H1 (cell line): ENCODE measurements around the gene OCEL1. TPM values are rescaled to one million over a fixed set of nuclear protein-coding genes. Genes with fewer than 3 reads are reported as not detected.

Experiments used
- ATF2 ChIP-seq: IDR thresholded peaks from 2 replicates; pipeline ENCODE4 v1.6.1; 2012; ENCODE audit warnings: low read length, inconsistent platforms
- BACH1 ChIP-seq: IDR thresholded peaks from 2 replicates; pipeline ENCODE4 v1.6.1; 2012; ENCODE audit warnings: low read length, improper control_type of control experiment
- CBX5 ChIP-seq: fragments of 300-800, 300-1000 bp; sonication (generic); IDR thresholded peaks from 2 replicates; pipeline ENCODE4 v1.7.1; 2016; ENCODE audit warnings: antibody characterized with exemption, low read length, low read depth
- CHD1 ChIP-seq: IDR thresholded peaks from 2 replicates; pipeline ENCODE4 v1.6.1; 2012; ENCODE audit warnings: low read depth, low read length, improper control_type of control experiment
- EGR1 ChIP-seq: IDR thresholded peaks from 2 replicates; pipeline ENCODE4 v1.6.1; 2011; ENCODE audit warnings: low read depth, low read length, borderline replicate concordance
- FOSL1 ChIP-seq: IDR thresholded peaks from 2 replicates; pipeline ENCODE4 v1.6.1; 2011; ENCODE audit warnings: mild to moderate bottlenecking, low read depth, low read length, moderate library complexity; ENCODE audit not compliant: insufficient read depth
- GTF2F1 ChIP-seq: IDR thresholded peaks from 2 replicates; pipeline ENCODE4 v1.6.1; 2012; ENCODE audit warnings: low read depth, low read length, improper control_type of control experiment, borderline replicate concordance
- JUN ChIP-seq: IDR thresholded peaks from 2 replicates; pipeline ENCODE4 v1.6.1; 2011; ENCODE audit warnings: low read depth, mild to moderate bottlenecking, improper control_type of control experiment, low read length
- MAX ChIP-seq: IDR thresholded peaks from 2 replicates; pipeline ENCODE4 v1.6.1; 2012; ENCODE audit warnings: inconsistent platforms
- PHF8 ChIP-seq: fragments of 200-600 bp; sonication (generic); conservative IDR thresholded peaks from 2 replicates; pipeline ENCODE4 v1.7.1; 2012; ENCODE audit warnings: low read depth, mild to moderate bottlenecking, inconsistent platforms, low read length, moderate library complexity
- POLR2A ChIP-seq, 2 experiments: IDR thresholded peaks; 1 replicate in 1 of 2; 2 replicates in 1 of 2; pipeline ENCODE4 v1.6.1; 2011; ENCODE audit warnings: low read depth in 2 of 2, low read length in 2 of 2, mild to moderate bottlenecking in 2 of 2; ENCODE audit errors: control extremely low read depth in 1 of 2
- RFX5 ChIP-seq: IDR thresholded peaks from 2 replicates; pipeline ENCODE4 v1.6.1; 2011; ENCODE audit warnings: low read depth, low read length, improper control_type of control experiment, borderline replicate concordance
- RNF2 ChIP-seq: fragments of 200-900, 300-1000 bp; sonication (generic); IDR thresholded peaks from 2 replicates; pipeline ENCODE4 v1.7.1; 2016; ENCODE audit warnings: borderline replicate concordance, low read depth, mild to moderate bottlenecking, antibody characterized with exemption, low read length; ENCODE audit not compliant: poor library complexity, severe bottlenecking; ENCODE audit errors: missing control alignments
- SAP30 ChIP-seq: fragments of 300-600 bp; sonication (generic); IDR thresholded peaks from 2 replicates; pipeline ENCODE4 v1.7.1; 2012; ENCODE audit warnings: low read length, moderate library complexity, mild to moderate bottlenecking, inconsistent platforms; ENCODE audit not compliant: insufficient read depth, insufficient replicate concordance
- SIN3A ChIP-seq, 2 experiments: IDR thresholded peaks in 1 of 2; conservative IDR thresholded peaks in 1 of 2; 2 replicates each; pipeline ENCODE4 v1.6.1; 2011 to 2012; ENCODE audit warnings: low read length in 2 of 2, improper control_type of control experiment in 1 of 2, low read depth in 1 of 2, mild to moderate bottlenecking in 1 of 2
- SIX5 ChIP-seq: IDR thresholded peaks from 2 replicates; pipeline ENCODE4 v1.6.1; 2011; ENCODE audit warnings: mild to moderate bottlenecking, low read depth, low read length
- SUZ12 ChIP-seq: fragments of 200-600 bp; sonication (generic); IDR thresholded peaks from 2 replicates; pipeline ENCODE4 v1.6.1; 2012; ENCODE audit warnings: mild to moderate bottlenecking, inconsistent platforms, low read length, moderate library complexity, mixed read lengths
- TAF1 ChIP-seq: IDR thresholded peaks from 2 replicates; pipeline ENCODE4 v1.6.1; 2011; ENCODE audit warnings: mild to moderate bottlenecking, low read depth, low read length
- USF2 ChIP-seq: IDR thresholded peaks from 2 replicates; pipeline ENCODE4 v1.6.1; 2011; ENCODE audit warnings: low read length, improper control_type of control experiment
- YY1 ChIP-seq: IDR thresholded peaks from 2 replicates; pipeline ENCODE4 v1.6.1; 2011; ENCODE audit warnings: low read depth, mild to moderate bottlenecking, low read length
- polyA plus RNA-seq, 7 experiments: library from polyadenylated mRNA; depleted of rRNA in 3 of 7; stranded (reverse) in 5 of 7; unstranded in 2 of 7; fragments of >200 nt in 5 of 7; fragments of 200-250 nt in 2 of 7; gene quantifications; 1 replicate in 5 of 7; 2 replicates in 1 of 7; 4 replicates in 1 of 7; pipeline versions ENCODE4 v1.2.1 to v1.2.3, GENCODE V29; 2011 to 2013; ENCODE audit warnings: missing spikeins in 2 of 7, mixed read lengths in 2 of 7
- total RNA-seq: library from RNA; stranded (reverse); fragmentation: NEBNext Ultra II Directional; extraction: Animal tissue kit (Norgen Biotek cat#: 25700); gene quantifications from 2 replicates; pipeline ENCODE4 v1.2.1, GENCODE V29; 2021

OCEL1 gene
- total and polyA plus RNA-seq, 2 of the 8 experiments (the other 6 are each of a cell fraction or from before 2014, with no cell fraction given) = 13.3 to 32.6 TPM

- TF ChIP-seq POLR2A (IDR thresholded peaks at IDR 0.05; ENCODE audit: control extremely low read depth in 1 of 2, low read depth in 2 of 2, low read length in 2 of 2) (peak; percentile 80 to 97), JUN (no peak), MAX (peak; percentile 57), SUZ12 (no peak), CBX5 (no peak), SIN3A (conservative IDR thresholded peaks at IDR 0.05 in 1 of 2, IDR thresholded peaks at IDR 0.05 in 1 of 2; ENCODE audit: low read depth in 1 of 2, low read length in 2 of 2) (peak; percentile 67 to 86; a peak in 2 of 4 replicates), EGR1 (peak; percentile 82), FOSL1 (no peak), ATF2 (no peak), USF2 (no peak), SAP30 (peak; percentile 84), SIX5 (peak; percentile 47; the same call in 1 of the 2 replicates), YY1 (peak; percentile 99), BACH1 (no peak), RFX5 (no peak), RNF2 (no peak), PHF8 (peak; percentile 99), CHD1 (no peak), GTF2F1 (peak; percentile 90; the same call in 1 of the 2 replicates), TAF1 (peak; percentile 97)
Observed at GRCh38 chr19:17215127-17215971, 10.7 kb upstream of the OCEL1 start, which contains the start of gene USE1 (continued).
